NB4 (cell line): ENCODE data around the gene FZD1.

Experiments
- DNase-seq: peaks from one replicate; pipeline ENCODE4 v3.0.0; 2010; ENCODE audit warnings: low read depth
- H3K4me3 ChIP-seq: one replicate; pipeline ENCODE4 v1.5.1; 2011; ENCODE audit warnings: mild to moderate bottlenecking, low read depth, low read length, moderate library complexity
- MYC ChIP-seq: IDR thresholded peaks from 2 replicates; pipeline ENCODE4 v1.6.1; 2011; ENCODE audit warnings: low read depth, low read length
- POLR2A ChIP-seq: IDR thresholded peaks from 2 replicates; pipeline ENCODE4 v1.6.1; 2011; ENCODE audit warnings: mild to moderate bottlenecking; ENCODE audit not compliant: insufficient read length; ENCODE audit errors: extremely low read depth
- TF ChIP-seq, protein P1 (sequence below): IDR thresholded peaks from 2 replicates; pipeline ENCODE4 v1.6.1; 2011; ENCODE audit warnings: low read depth, low read length
- TF ChIP-seq, protein P2 (sequence below): IDR thresholded peaks from one replicate; pipeline ENCODE4 v1.5.1; 2012; ENCODE audit warnings: low read depth, low read length

Gene FZD1

DNA sequence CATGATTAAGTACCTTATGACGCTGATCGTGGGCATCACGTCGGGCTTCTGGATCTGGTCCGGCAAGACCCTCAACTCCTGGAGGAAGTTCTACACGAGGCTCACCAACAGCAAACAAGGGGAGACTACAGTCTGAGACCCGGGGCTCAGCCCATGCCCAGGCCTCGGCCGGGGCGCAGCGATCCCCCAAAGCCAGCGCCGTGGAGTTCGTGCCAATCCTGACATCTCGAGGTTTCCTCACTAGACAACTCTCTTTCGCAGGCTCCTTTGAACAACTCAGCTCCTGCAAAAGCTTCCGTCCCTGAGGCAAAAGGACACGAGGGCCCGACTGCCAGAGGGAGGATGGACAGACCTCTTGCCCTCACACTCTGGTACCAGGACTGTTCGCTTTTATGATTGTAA lies 2.5 kb downstream of the FZD1 start:
- no peak for TF ChIP-seq POLR2A
- TF ChIP-seq, protein P1, sequence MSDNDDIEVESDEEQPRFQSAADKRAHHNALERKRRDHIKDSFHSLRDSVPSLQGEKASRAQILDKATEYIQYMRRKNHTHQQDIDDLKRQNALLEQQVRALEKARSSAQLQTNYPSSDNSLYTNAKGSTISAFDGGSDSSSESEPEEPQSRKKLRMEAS, result no peak
- no peak for TF ChIP-seq MYC
- TF ChIP-seq, protein P2, sequence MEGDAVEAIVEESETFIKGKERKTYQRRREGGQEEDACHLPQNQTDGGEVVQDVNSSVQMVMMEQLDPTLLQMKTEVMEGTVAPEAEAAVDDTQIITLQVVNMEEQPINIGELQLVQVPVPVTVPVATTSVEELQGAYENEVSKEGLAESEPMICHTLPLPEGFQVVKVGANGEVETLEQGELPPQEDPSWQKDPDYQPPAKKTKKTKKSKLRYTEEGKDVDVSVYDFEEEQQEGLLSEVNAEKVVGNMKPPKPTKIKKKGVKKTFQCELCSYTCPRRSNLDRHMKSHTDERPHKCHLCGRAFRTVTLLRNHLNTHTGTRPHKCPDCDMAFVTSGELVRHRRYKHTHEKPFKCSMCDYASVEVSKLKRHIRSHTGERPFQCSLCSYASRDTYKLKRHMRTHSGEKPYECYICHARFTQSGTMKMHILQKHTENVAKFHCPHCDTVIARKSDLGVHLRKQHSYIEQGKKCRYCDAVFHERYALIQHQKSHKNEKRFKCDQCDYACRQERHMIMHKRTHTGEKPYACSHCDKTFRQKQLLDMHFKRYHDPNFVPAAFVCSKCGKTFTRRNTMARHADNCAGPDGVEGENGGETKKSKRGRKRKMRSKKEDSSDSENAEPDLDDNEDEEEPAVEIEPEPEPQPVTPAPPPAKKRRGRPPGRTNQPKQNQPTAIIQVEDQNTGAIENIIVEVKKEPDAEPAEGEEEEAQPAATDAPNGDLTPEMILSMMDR, result no peak
- no peak overlapping the region for H3K4me3 ChIP-seq
- DNase-seq, result no peak

DNA sequence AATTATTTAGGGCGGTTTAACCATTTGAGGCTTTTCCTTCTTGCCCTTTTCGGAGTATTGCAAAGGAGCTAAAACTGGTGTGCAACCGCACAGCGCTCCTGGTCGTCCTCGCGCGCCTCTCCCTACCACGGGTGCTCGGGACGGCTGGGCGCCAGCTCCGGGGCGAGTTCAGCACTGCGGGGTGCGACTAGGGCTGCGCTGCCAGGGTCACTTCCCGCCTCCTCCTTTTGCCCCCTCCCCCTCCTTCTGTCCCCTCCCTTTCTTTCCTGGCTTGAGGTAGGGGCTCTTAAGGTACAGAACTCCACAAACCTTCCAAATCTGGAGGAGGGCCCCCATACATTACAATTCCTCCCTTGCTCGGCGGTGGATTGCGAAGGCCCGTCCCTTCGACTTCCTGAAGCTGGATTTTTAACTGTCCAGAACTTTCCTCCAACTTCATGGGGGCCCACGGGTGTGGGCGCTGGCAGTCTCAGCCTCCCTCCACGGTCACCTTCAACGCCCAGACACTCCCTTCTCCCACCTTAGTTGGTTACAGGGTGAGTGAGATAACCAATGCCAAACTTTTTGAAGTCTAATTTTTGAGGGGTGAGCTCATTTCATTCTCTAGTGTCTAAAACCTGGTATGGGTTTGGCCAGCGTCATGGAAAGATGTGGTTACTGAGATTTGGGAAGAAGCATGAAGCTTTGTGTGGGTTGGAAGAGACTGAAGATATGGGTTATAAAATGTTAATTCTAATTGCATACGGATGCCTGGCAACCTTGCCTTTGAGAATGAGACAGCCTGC lies 3.1 kb downstream of the FZD1 start:
- TF ChIP-seq, protein P1, result no peak
- TF ChIP-seq MYC (no peak), POLR2A (no peak)
- TF ChIP-seq, protein P2, result no peak
- DNase-seq, result no peak
- H3K4me3 ChIP-seq, result no peak overlapping the region

DNA sequence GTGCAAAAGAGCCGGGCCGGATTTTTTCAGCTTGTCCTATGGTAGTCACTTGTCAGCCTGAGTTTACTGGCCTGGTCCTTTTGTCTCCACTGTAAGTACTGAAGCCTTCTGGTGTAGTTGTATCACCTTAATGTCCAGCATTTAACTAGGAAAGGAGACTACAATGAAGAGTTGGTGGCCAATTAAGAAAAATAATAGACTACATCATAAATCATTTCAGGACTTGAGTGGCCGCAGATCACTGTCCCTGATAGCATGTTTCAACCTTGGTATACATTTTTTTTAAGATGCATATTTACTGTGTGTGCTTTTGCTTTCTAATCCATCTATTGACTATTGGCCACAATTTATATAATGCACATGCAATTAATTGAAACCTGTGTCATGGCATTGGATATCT lies 6.1 kb downstream of the FZD1 start:
- no peak overlapping the region for H3K4me3 ChIP-seq
- no peak for DNase-seq
- TF ChIP-seq, protein P1, result no peak
- TF ChIP-seq, protein P2, result no peak
- TF ChIP-seq POLR2A, result no peak
- no peak for TF ChIP-seq MYC

DNA sequence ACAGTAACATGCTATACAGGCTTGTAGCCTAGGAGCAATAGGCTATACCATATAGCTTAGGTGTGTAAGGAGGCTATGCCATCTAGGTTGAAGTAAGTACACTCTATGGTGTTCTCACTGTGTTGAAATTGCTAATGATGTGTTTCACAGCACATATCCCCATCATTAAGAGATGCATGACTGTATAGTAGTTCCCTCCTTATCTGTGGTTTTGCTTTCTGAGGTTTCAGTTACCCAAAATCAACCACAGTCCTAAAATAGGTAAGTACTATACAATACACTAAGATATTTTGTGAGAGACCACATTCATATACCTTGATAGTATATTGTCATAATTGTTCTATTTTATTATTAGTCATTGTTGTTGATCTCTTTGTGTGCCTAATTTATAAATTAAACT lies 12.7 kb downstream of the FZD1 start:
- no peak for DNase-seq
- no peak for TF ChIP-seq POLR2A
- TF ChIP-seq, protein P1, result no peak
- TF ChIP-seq, protein P2, result no peak
- no peak for TF ChIP-seq MYC
- no peak overlapping the region for H3K4me3 ChIP-seq

DNA sequence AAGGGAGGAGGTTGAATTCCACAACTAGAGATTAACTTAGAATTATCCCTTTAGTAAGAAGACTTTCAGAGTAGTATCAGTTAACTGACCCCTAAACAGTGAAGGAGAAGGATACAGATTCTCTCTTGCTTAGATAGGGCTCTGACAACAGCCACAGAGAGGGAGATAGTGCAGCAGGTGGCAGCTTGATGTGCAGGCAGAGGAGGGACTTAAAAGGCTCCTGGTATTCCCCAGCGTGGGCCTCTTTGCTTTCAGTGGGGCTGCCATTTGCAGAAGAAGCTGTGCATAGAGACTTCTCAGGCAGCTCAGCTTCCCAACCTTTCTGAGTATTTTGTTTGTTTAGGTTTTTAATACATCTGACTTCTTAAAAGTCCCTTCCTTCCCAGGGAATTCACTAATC lies 16.0 kb downstream of the FZD1 start:
- TF ChIP-seq, protein P1, result no peak
- TF ChIP-seq POLR2A (no peak), MYC (no peak)
- TF ChIP-seq, protein P2, result no peak
- no peak for DNase-seq
- H3K4me3 ChIP-seq, result no peak overlapping the region
